HAP-1 (cell line): Measurements from ENCODE around the gene PLEK.
"Not testable (repeated sequence)": the region's sequence is repeated elsewhere in the genome, so short reads cannot be mapped to it uniquely, and the experiment has no call there.

Experiments
- DNase-seq, 2 experiments: peaks; one replicate each; pipeline ENCODE4 v3.0.0-alpha.2; 2016 to 2020; ENCODE audit warnings: low spot score in 2 of 2
- H3K27me3 ChIP-seq: fragments of 250-450 bp; sonication (Bioruptor Pico); 2 replicates; pipeline ENCODE4 v1.5.1; 2020; ENCODE audit warnings: low read depth, mild to moderate bottlenecking, moderate library complexity
- H3K36me3 ChIP-seq: fragments of 250-450 bp; sonication (Bioruptor Pico); replicated peaks from 2 replicates; pipeline ENCODE4 v1.5.1; 2020; ENCODE audit warnings: mild to moderate bottlenecking
- H3K4me1 ChIP-seq: fragments of 250-450 bp; sonication (Bioruptor Pico); 2 replicates; pipeline ENCODE4 v1.5.1; 2020; ENCODE audit warnings: mild to moderate bottlenecking
- H3K4me3 ChIP-seq: fragments of 250-450 bp; sonication (Bioruptor Pico); 2 replicates; pipeline ENCODE4 v1.5.1; 2020; ENCODE audit warnings: mild to moderate bottlenecking, moderate library complexity
- H3K9me3 ChIP-seq: fragments of 250-450 bp; sonication (Bioruptor Pico); 2 replicates; pipeline ENCODE4 v1.5.1; 2020; ENCODE audit warnings: mild to moderate bottlenecking, moderate library complexity
- in situ Hi-C: fragments of 300-500 bp; cut with MboI; formaldehyde crosslinking; loops from 3 replicates; pipeline ENCODE4 v1.14.3; 2020; ENCODE audit warnings: low sequenced_read_pairs, inconsistent platforms, mixed read lengths

PLEK gene

GRCh38 chr2:68397704-68398263, 32.7 kb downstream of the PLEK start:
- H3K4me1 ChIP-seq, in situ Hi-C loops, H3K9me3 ChIP-seq, H3K4me3 ChIP-seq, H3K36me3 ChIP-seq, DNase-seq: not testable (repeated sequence)
- peaks cover 24% of the 10 kb centered on the region for H3K27me3 ChIP-seq

- no peak overlapping the region for H3K4me3 ChIP-seq
- in situ Hi-C loops: no loop called here
- DNase-seq: no peak
- no peaks in the 10 kb centered on the region for H3K36me3 ChIP-seq
- no peaks in the 10 kb centered on the region for H3K9me3 ChIP-seq
- no peaks in the 10 kb centered on the region; the same call in 1 of the 2 replicates for H3K27me3 ChIP-seq
- H3K4me1 ChIP-seq: no peaks in the 10 kb centered on the region
These were observed 38.1 kb downstream of the PLEK start for GRCh38 chr2:68403199-68403644.

GRCh38 chr2:68404164-68404563, 39.1 kb downstream of the PLEK start:
- Histone ChIP-seq H3K4me3 (no peak overlapping the region), H3K27me3 (peaks cover 3% of the 10 kb centered on the region; the same call in 1 of the 2 replicates), H3K36me3 (no peaks in the 10 kb centered on the region), H3K4me1 (no peaks in the 10 kb centered on the region), H3K9me3 (no peaks in the 10 kb centered on the region)
- in situ Hi-C loops: no loop called here
- DNase-seq: no peak

- no peaks in the 10 kb centered on the region for H3K9me3 ChIP-seq
- H3K4me1 ChIP-seq: no peaks in the 10 kb centered on the region
- H3K27me3 ChIP-seq: peaks cover 3% of the 10 kb centered on the region; the same call in 1 of the 2 replicates
- no peaks in the 10 kb centered on the region for H3K36me3 ChIP-seq
- no peak overlapping the region for H3K4me3 ChIP-seq
- no peak for DNase-seq
- in situ Hi-C loops: no loop called here
These were observed 40.1 kb downstream of the PLEK start for GRCh38 chr2:68404893-68405799.

- Histone ChIP-seq H3K27me3 (0 out of 2 replicates have a peak, but pooled peaks cover 3% of the 10 kb centered on the region), H3K9me3 (no peaks in the 10 kb centered on the region), H3K36me3 (no peaks in the 10 kb centered on the region), H3K4me3 (no peak overlapping the region), H3K4me1 (no peaks in the 10 kb centered on the region)
- in situ Hi-C loops: no loop called here
- DNase-seq: no peak
These were observed 46.5 kb downstream of the PLEK start for GRCh38 chr2:68411397-68412126.

GRCh38 chr2:68412127-68412819, 47.2 kb downstream of the PLEK start:
- in situ Hi-C loops: no loop called here
- 0 out of 2 replicates have a peak, but pooled peaks cover 3% of the 10 kb centered on the region for H3K27me3 ChIP-seq
- H3K4me3 ChIP-seq: no peak overlapping the region
- no peaks in the 10 kb centered on the region for H3K9me3 ChIP-seq
- no peaks in the 10 kb centered on the region for H3K4me1 ChIP-seq
- DNase-seq: no peak
- no peaks in the 10 kb centered on the region for H3K36me3 ChIP-seq

GRCh38 chr2:68413466-68413865, 48.4 kb downstream of the PLEK start:
- Histone ChIP-seq H3K9me3 (no peaks in the 10 kb centered on the region), H3K4me1 (no peaks in the 10 kb centered on the region), H3K36me3 (no peaks in the 10 kb centered on the region), H3K4me3 (no peak overlapping the region), H3K27me3 (0 out of 2 replicates have a peak, but pooled peaks cover 3% of the 10 kb centered on the region)
- in situ Hi-C loops: no loop called here
- DNase-seq: no peak

- Histone ChIP-seq H3K27me3 (no peaks in the 10 kb centered on the region), H3K36me3 (no peaks in the 10 kb centered on the region), H3K9me3 (no peaks in the 10 kb centered on the region), H3K4me3 (no peak overlapping the region), H3K4me1 (no peaks in the 10 kb centered on the region)
- DNase-seq: no peak
- in situ Hi-C loops: no loop called here
These were observed 49.4 kb downstream of the PLEK start for GRCh38 chr2:68414452-68414851.

- no peaks in the 10 kb centered on the region for H3K27me3 ChIP-seq
- H3K4me3 ChIP-seq: no peak overlapping the region
- H3K4me1 ChIP-seq: no peaks in the 10 kb centered on the region
- in situ Hi-C loops: no loop called here
- no peak for DNase-seq
- H3K9me3 ChIP-seq: no peaks in the 10 kb centered on the region
- no peaks in the 10 kb centered on the region for H3K36me3 ChIP-seq
These were observed 49.8 kb downstream of the PLEK start for GRCh38 chr2:68414876-68415275.

GRCh38 chr2:68415521-68415920, 50.4 kb downstream of the PLEK start:
- Histone ChIP-seq H3K36me3 (no peaks in the 10 kb centered on the region), H3K4me3 (no peak overlapping the region), H3K27me3 (no peaks in the 10 kb centered on the region), H3K9me3 (no peaks in the 10 kb centered on the region), H3K4me1 (no peaks in the 10 kb centered on the region)
- no peak for DNase-seq
- in situ Hi-C loops: no loop called here

- Histone ChIP-seq H3K4me1 (no peaks in the 10 kb centered on the region), H3K9me3 (no peaks in the 10 kb centered on the region), H3K36me3 (no peaks in the 10 kb centered on the region), H3K4me3 (no peak overlapping the region), H3K27me3 (peaks cover 4% of the 10 kb centered on the region; the same call in 1 of the 2 replicates)
- DNase-seq: no peak
- in situ Hi-C loops: no loop called here
These were observed 51.1 kb downstream of the PLEK start for GRCh38 chr2:68416081-68416675.

- Histone ChIP-seq H3K36me3 (no peaks in the 10 kb centered on the region), H3K4me3 (no peak overlapping the region), H3K27me3 (peaks cover 4% of the 10 kb centered on the region; the same call in 1 of the 2 replicates), H3K9me3 (no peaks in the 10 kb centered on the region), H3K4me1 (no peaks in the 10 kb centered on the region)
- no peak for DNase-seq
- in situ Hi-C loops: no loop called here
These were observed 52.8 kb downstream of the PLEK start for GRCh38 chr2:68417926-68418325.

- Histone ChIP-seq H3K9me3 (no peaks in the 10 kb centered on the region), H3K36me3 (no peaks in the 10 kb centered on the region), H3K4me3 (no peak overlapping the region), H3K27me3 (peaks cover 4% of the 10 kb centered on the region; the same call in 1 of the 2 replicates), H3K4me1 (no peaks in the 10 kb centered on the region)
- in situ Hi-C loops: no loop called here
- no peak for DNase-seq
These were observed 53.3 kb downstream of the PLEK start for GRCh38 chr2:68418419-68418818.
